ENCODE measurements around the gene C19orf85.

The C19orf85 gene

DNA sequence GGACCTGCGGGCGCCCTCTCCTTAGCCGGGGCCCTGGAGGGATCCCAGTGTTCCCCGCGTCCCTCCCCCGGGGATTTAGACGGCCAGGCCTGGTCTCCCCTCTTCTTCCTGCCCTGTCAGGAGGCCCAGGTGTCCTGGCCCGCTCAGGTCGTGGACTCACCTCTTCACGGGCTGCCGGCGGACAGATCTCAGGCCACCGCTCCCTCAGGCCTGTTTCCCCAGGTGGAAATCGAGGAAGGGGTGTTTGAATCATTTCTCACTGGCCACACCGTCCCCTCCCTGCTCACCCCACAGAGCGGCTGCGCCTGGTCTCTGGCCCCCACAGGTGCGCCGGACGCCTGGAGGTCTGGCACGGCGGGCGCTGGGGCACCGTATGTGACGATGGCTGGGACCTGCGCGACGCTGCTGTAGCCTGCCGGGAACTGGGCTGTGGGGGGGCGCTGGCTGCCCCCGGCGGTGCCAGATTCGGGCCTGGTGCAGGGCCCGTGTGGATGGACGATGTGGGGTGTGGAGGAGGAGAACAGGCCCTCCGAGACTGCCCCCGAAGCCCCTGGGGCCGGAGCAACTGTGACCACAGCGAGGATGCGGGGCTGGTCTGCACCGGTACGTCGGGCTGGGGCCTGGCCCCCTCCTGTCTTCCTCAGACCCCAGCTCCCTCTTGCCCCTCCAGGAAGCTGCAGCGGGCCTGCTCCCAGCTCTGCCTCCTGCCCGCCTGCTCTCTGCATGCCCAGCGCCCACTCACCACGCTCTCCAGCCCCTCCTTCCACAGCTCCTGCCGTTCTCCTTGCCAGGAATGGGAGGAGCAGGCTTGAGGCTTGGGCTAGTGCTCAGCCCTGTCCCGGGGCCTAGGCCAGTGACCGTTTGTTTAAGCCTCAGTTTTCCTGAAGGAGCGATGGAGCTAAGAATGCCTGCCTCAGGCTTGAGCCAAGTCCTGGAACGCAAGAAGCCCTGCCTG is 26.2 kb upstream of the C19orf85 start:
- H3K4me2 ChIP-seq = no peak overlapping the region
- no peak overlapping the region for H3K9ac ChIP-seq
- no peak overlapping the region for H3K4me3 ChIP-seq (IDR thresholded peaks at IDR 0.05; ENCODE audit: insufficient read depth, low read depth, low read length)
- H3K4me1 ChIP-seq (ENCODE audit: low read depth, poor library complexity, severe bottlenecking) = no peaks in the 10 kb centered on the region
- H3K27me3 ChIP-seq (ENCODE audit: insufficient read depth, low read depth) = peaks cover 77% of the 10 kb centered on the region
- H3K36me3 ChIP-seq (ENCODE audit: insufficient read depth) = no peaks in the 10 kb centered on the region
- TF ChIP-seq, protein P1, sequence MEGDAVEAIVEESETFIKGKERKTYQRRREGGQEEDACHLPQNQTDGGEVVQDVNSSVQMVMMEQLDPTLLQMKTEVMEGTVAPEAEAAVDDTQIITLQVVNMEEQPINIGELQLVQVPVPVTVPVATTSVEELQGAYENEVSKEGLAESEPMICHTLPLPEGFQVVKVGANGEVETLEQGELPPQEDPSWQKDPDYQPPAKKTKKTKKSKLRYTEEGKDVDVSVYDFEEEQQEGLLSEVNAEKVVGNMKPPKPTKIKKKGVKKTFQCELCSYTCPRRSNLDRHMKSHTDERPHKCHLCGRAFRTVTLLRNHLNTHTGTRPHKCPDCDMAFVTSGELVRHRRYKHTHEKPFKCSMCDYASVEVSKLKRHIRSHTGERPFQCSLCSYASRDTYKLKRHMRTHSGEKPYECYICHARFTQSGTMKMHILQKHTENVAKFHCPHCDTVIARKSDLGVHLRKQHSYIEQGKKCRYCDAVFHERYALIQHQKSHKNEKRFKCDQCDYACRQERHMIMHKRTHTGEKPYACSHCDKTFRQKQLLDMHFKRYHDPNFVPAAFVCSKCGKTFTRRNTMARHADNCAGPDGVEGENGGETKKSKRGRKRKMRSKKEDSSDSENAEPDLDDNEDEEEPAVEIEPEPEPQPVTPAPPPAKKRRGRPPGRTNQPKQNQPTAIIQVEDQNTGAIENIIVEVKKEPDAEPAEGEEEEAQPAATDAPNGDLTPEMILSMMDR (conservative IDR thresholded peaks at IDR 0.05; ENCODE audit: low read depth, low read length) = no peak
- H3K79me2 ChIP-seq (ENCODE audit: insufficient read depth, low read depth) = no peaks in the 10 kb centered on the region
- no peak overlapping the region for H2AFZ ChIP-seq (ENCODE audit: low read depth)
- no peaks in the 10 kb centered on the region for H4K20me1 ChIP-seq (ENCODE audit: insufficient read depth)
- no peak overlapping the region for H3K27ac ChIP-seq

DNA sequence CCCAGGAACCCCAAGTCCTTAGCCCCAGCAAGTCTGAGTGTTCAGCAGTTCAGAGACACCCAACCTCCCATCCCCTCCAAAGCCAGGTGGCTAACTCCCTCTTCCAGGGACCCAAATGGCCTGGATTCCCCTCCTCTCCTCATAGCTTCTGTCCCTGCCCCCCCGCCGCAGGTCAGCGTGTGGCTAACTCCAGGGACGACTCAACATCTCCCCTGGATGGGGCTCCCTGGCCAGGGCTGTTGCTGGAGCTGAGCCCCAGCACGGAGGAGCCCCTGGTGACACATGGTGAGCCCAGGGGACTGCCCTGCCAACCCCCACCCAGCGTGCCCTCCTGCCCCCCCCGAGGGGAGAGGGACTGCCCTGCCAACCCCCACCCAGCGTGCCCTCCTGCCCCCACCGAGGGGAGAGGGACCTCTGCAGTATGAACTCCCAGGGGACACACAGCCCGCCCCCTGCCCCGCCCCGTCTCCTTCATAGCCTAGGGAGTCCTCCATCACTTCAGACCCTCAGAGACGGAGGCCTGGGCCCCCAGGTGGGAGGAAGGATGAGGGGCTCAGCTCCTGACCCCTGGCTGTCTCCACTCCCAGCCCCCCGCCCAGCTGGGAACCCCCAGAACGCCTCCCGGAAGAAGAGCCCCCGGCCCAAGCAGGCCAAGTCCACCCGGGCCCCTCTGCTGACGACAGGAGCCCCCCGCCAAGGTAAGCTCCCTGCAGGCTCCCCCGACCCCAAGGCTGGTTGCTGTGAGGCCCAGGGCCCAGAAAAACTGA is 25.3 kb upstream of the C19orf85 start:
- peaks cover 72% of the 10 kb centered on the region; the same call in 1 of the 2 replicates for H3K27me3 ChIP-seq (ENCODE audit: insufficient read depth, low read depth)
- H3K36me3 ChIP-seq (ENCODE audit: insufficient read depth) = no peaks in the 10 kb centered on the region
- no peak overlapping the region for H3K4me3 ChIP-seq (IDR thresholded peaks at IDR 0.05; ENCODE audit: insufficient read depth, low read depth, low read length)
- no peak overlapping the region for H3K27ac ChIP-seq
- H2AFZ ChIP-seq (ENCODE audit: low read depth) = no peak overlapping the region
- H3K9ac ChIP-seq = no peak overlapping the region
- H3K4me1 ChIP-seq (ENCODE audit: low read depth, poor library complexity, severe bottlenecking) = no peaks in the 10 kb centered on the region
- H3K4me2 ChIP-seq = no peak overlapping the region
- no peaks in the 10 kb centered on the region for H4K20me1 ChIP-seq (ENCODE audit: insufficient read depth)
- no peaks in the 10 kb centered on the region for H3K79me2 ChIP-seq (ENCODE audit: insufficient read depth, low read depth)
- TF ChIP-seq, protein P1 (conservative IDR thresholded peaks at IDR 0.05; ENCODE audit: low read depth, low read length) = no peak

DNA sequence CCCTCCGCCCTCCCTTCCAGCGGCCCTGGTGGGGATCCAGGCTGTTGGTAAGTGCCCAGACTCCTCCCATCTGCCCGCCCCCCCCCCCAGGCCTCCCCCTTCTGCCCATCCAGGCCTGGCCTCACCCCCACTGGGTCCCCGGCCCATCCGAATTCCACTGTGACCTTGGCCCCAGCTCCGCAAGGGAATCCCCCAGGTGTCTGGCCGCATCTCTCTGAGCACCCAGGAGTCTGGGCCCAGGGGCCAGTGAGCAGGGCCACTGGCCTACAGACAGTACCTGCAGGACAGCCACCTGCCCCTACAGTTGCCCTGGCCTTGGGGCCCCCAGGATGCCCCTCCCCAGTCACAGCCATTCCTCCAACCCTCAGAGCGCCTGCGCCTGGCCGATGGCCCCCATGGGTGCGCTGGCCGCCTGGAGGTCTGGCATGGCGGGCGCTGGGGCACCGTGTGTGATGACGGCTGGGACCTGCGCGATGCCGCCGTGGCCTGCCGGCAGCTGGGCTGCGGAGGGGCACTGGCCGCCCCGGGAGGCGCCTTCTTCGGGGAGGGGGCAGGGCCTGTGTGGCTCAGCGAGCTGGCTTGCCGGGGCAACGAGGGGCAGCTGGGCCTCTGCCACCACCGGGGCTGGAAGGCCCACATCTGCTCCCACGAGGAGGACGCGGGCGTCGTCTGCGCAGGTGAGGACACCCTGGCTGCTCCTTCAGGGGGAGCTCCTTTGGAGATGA is 24.6 kb upstream of the C19orf85 start:
- no peak overlapping the region for H3K4me2 ChIP-seq
- no peaks in the 10 kb centered on the region for H3K79me2 ChIP-seq (ENCODE audit: insufficient read depth, low read depth)
- no peaks in the 10 kb centered on the region for H3K36me3 ChIP-seq (ENCODE audit: insufficient read depth)
- no peak overlapping the region for H2AFZ ChIP-seq (ENCODE audit: low read depth)
- H4K20me1 ChIP-seq (ENCODE audit: insufficient read depth) = no peaks in the 10 kb centered on the region
- H3K27ac ChIP-seq = no peak overlapping the region
- peaks cover 65% of the 10 kb centered on the region; the same call in 1 of the 2 replicates for H3K27me3 ChIP-seq (ENCODE audit: insufficient read depth, low read depth)
- TF ChIP-seq, protein P1 (conservative IDR thresholded peaks at IDR 0.05; ENCODE audit: low read depth, low read length) = no peak
- H3K4me3 ChIP-seq (IDR thresholded peaks at IDR 0.05; ENCODE audit: insufficient read depth, low read depth, low read length) = no peak overlapping the region
- H3K9ac ChIP-seq = no peak overlapping the region
- no peaks in the 10 kb centered on the region for H3K4me1 ChIP-seq (ENCODE audit: low read depth, poor library complexity, severe bottlenecking)

DNA sequence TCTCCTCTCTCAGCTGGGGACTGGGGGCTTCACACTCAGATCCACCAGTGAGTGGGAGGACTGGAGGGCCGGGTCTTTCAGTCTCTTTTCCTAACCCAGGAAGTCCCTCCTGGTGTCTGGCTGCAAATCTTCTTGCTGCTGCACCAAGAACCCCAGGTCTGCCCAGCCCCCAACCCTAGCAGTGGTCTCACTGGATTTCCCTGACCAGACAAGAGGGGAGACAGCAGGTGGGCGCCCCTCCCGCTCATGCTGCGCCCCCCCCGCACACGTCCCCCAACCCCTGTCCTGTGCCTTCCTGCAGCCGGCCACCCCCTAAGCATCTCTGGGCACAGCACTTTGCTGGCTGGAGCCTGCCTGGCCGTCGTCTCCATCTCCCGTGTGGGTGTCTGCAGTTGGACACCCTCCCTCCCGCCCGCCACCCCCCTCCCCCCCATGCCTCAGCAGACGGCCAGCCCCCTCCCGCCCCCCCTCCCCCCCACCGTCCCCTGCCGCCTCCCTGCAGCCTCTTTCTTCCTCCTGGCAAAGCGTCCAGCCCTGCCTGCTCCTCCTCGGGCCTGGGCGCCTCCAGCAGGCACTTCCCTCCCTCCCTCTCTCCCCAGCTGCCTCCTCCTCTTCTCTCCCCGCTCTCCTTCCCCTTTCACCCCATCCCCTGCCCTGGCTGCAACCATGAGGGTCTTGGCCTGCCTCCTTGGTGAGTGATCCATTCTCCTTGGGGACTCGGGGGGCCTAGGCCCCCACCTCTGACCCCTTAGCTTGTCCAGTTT is 23.6 kb upstream of the C19orf85 start, which contains the start of gene SSC5D:
Gene SSC5D (plus strand): TSS at position 513 of the 764 bp plus-strand sequence. CDS start 154 bp downstream, at position 667.
- Histone ChIP-seq H3K79me2 (ENCODE audit: insufficient read depth, low read depth) (no peaks in the 10 kb centered on the region), H3K4me3 (IDR thresholded peaks at IDR 0.05; ENCODE audit: insufficient read depth, low read depth, low read length) (no peak within 1 kb of the TSS), H2AFZ (ENCODE audit: low read depth) (no peak within 1 kb of the TSS), H3K36me3 (ENCODE audit: insufficient read depth) (no peaks in the 10 kb centered on the region), H3K4me1 (ENCODE audit: low read depth, poor library complexity, severe bottlenecking) (no peaks in the 10 kb centered on the region), H3K27me3 (ENCODE audit: insufficient read depth, low read depth) (peaks cover 56% of the 10 kb centered on the region; the same call in 1 of the 2 replicates), H3K9ac (no peak within 1 kb of the TSS), H3K4me2 (no peak within 1 kb of the TSS), H3K27ac (no peak within 1 kb of the TSS), H4K20me1 (ENCODE audit: insufficient read depth) (no peaks in the 10 kb centered on the region)
- TF ChIP-seq, protein P1 (conservative IDR thresholded peaks at IDR 0.05; ENCODE audit: low read depth, low read length) = no peak
